Epithelial cell of alveolus of lung (primary cell): Measurements from ENCODE around the gene GLI1. TPM values are rescaled to one million over a fixed set of nuclear protein-coding genes. Genes with fewer than 3 reads are reported as not detected.

ENCODE experiments used
- total RNA-seq: library from RNA; depleted of rRNA; stranded (reverse); fragments of >200 nt; gene quantifications from 2 replicates; pipeline ENCODE4 v1.2.1, GENCODE V29; 2015

Gene GLI1
- 2.7 and 4.9 TPM in 2 replicates for total RNA-seq

GRCh38 chr12:57459750-57460467, at the start of gene GLI1:
Gene GLI1 (plus strand): TSS chr12:57459785. CDS start chr12:57463692, 3,907 bp downstream.

GRCh38 chr12:57430931-57431566, 28.5 kb upstream of the GLI1 start, which contains the start of gene R3HDM2:
Gene R3HDM2 (minus strand): TSS chr12:57431043. CDS start chr12:57310428, 120,615 bp downstream.

GRCh38 chr12:57434517-57435223, 24.9 kb upstream of the GLI1 start, which contains the start of gene INHBC:
Gene INHBC (plus strand): TSS chr12:57434784. CDS start chr12:57434887, 103 bp downstream.

GRCh38 chr12:57454566-57455373, 4.8 kb upstream of the GLI1 start, which contains the start of gene INHBE:
Gene INHBE (plus strand): TSS chr12:57455307. CDS start chr12:57455537, 230 bp downstream.

GRCh38 chr12:57479376-57480115, 20.0 kb downstream of the GLI1 start, which contains the start of gene ARHGAP9:
Gene ARHGAP9 (minus strand): TSS chr12:57479866. CDS start chr12:57479406, 460 bp downstream.

GRCh38 chr12:57487597-57488401, 28.2 kb downstream of the GLI1 start, which contains the start of gene MARS1:
Gene MARS1 (plus strand): TSS chr12:57488068. CDS start chr12:57488091, 23 bp downstream.

GRCh38 chr12:57520053-57520818, 60.7 kb downstream of the GLI1 start, which contains the start of gene DDIT3:
Gene DDIT3 (minus strand): TSS chr12:57520514. CDS start chr12:57517406, 3,108 bp downstream.

Other genes starting within 250 kb of the GLI1 start
- gene NXPH4, start 243.0 kb upstream of the GLI1 start, total RNA-seq = 3.4 and 7.5 TPM in 2 replicates
- gene SHMT2, start 230.1 kb upstream of the GLI1 start, total RNA-seq = 276 and 355 TPM in 2 replicates
- 0.26 and 4.5 TPM in 2 replicates for gene STAC3, start 208.6 kb upstream of the GLI1 start, total RNA-seq
- gene R3HDM2, start 28.7 kb upstream of the GLI1 start, total RNA-seq = 20.2 and 33.9 TPM in 2 replicates
- gene INHBC, start 25.0 kb upstream of the GLI1 start, total RNA-seq = not detected in 2 replicates
- gene INHBE, start 4.5 kb upstream of the GLI1 start, total RNA-seq = 0.24 and 12.4 TPM in 2 replicates
- 0.26 and 2.2 TPM in 2 replicates for gene ARHGAP9, start 20.1 kb downstream of the GLI1 start, total RNA-seq
- gene MARS1, start 28.3 kb downstream of the GLI1 start, total RNA-seq = 64.7 and 148 TPM in 2 replicates
- 9.1 and 17.7 TPM in 2 replicates for gene DDIT3, start 60.7 kb downstream of the GLI1 start, total RNA-seq
- 7.5 and 13.1 TPM in 2 replicates for gene MBD6, start 63.0 kb downstream of the GLI1 start, total RNA-seq
- 177 and 194 TPM in 2 replicates for gene DCTN2, start 87.4 kb downstream of the GLI1 start, total RNA-seq
- gene KIF5A, start 90.3 kb downstream of the GLI1 start, total RNA-seq = 0.72 and 0.91 TPM in 2 replicates
- 11.4 and 18.5 TPM in 2 replicates for gene PIP4K2C, start 131.4 kb downstream of the GLI1 start, total RNA-seq
- 21.2 and 22.9 TPM in 2 replicates for gene DTX3, start 145.0 kb downstream of the GLI1 start, total RNA-seq
- 13.8 and 22.4 TPM in 2 replicates for gene ARHGEF25, start 151.7 kb downstream of the GLI1 start, total RNA-seq
- 0.08 and 7.6 TPM in 2 replicates for gene B4GALNT1, start 173.4 kb downstream of the GLI1 start, total RNA-seq
- gene OS9, start 234.3 kb downstream of the GLI1 start, total RNA-seq = 175 and 282 TPM in 2 replicates